Islet precursor cell (in vitro differentiated cells): ENCODE results near the gene ATXN7L3.
A peak's percentile ranks its signal among the peaks of the same experiment; 100 is the strongest.
"Not testable (repeated sequence)": the region's sequence is repeated elsewhere in the genome, so short reads cannot be mapped to it uniquely, and the experiment has no call there.

Source experiments
- DNase-seq: peaks from one replicate; pipeline ENCODE4 v3.0.0-alpha.2; 2018

ATXN7L3 gene

DNA sequence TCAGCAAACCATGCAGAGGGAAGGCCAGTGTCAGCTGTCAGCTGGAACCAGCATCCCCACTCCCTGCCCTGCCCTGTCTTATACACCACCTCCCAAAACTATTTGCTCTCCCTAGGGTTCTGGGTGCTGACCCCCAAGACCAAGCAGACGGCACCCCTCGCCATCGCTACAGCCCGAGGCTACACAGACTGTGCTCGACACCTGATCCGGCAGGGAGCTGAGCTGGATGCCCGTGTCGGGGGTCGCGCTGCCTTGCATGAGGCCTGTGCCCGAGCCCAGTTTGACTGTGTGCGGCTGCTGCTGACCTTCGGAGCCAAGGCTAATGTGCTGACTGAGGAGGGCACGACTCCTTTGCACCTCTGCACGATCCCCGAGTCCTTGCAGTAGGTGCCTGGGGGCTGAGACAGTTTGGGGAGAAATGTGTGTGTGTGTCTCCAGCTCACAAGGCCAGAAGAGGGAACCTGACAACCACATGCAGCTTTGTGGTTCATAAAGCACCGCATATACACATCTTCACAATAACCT is 27.7 kb downstream of the ATXN7L3 start:
- peak; percentile 57 for DNase-seq

DNA sequence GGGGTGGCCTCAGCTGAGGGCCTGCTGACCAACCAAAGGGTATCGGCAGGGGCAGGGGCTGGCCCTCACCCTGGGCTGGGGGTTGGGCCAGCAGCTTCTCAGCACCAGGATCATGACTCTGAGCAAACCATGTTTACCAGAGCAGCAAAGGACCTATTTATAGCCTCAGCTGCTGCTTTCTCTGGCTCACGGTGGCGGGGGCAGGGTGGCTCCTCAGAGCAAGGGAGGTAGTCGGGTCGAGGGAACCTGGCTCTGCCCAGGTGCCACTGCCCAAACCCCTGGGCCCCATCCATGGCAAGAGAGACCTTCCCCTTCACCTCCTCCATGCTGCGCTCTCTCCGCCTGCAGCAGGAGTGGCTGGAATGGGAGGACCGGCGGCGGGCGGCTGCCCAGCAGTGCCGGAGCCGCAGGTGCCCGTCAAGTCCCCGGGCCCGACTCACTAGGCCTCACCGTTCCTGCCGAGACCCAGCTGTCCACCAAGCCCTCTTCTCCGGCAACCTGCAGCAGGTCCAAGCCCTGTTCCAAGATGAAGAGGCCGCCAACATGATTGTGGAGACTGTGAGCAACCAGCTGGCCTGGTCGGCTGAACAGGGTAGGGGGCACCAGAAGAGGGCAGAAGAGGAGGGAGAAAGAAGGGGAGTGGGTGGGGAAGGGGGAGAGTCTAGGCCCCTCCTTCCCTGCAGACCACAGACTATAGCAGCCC is 29.0 kb downstream of the ATXN7L3 start, which contains the start of gene ASB16:
TSS of gene ASB16 (plus strand) at position 206 of the 703 bp plus-strand sequence. CDS start at position 292, 86 bp downstream.
- peak; percentile 68 for DNase-seq

DNA sequence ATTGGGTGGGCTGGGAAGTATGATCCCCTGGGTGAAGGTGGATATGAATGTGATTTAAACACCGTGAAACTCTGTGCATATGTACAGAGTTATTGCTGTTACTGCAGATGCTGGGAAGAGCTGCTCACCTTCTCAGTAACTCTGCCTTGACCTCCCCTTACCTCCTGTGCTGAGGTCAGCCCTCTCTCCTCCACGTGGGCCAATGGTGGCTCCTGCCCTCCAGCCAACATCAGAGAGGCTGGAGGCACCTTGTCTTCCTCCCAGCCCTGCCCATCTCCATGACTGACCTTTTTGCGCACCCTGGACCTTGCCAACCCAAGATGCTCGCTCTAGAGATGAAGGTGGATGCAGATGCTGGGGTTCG is 29.6 kb downstream of the ATXN7L3 start:
- DNase-seq: no peak

DNA sequence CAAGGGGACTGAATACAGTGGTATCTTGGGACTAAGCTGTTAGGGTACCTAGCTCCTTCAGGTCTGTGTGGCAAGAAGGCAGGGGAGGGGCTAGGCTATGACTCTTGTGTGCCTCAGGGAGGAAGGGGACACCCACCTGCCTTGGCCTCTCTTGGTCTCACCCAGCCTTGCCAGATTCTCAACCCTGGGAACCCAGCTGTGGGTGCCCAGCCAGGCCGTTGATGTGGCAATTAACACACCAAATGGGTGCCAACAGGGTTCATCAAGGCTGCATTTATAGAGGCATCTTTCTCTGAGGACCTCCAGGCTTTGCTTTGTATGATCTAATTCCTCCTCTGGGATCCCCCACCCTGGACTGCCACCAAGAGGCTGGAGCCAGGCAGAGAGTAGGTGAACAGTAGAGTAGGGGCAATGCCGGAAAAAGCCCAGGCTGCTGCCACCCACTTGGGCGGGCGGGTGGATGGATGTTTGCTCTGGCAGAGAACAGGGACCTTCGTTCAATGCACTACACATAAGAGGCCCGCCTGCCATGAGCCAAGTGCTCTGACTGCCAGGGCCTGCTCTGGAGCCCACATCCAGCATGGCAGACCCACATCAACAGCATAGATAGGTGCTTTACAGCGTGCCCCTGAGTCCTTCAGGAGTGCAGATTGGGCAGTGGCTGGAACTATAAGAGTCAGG is 32.4 kb downstream of the ATXN7L3 start:
- no peak for DNase-seq

DNA sequence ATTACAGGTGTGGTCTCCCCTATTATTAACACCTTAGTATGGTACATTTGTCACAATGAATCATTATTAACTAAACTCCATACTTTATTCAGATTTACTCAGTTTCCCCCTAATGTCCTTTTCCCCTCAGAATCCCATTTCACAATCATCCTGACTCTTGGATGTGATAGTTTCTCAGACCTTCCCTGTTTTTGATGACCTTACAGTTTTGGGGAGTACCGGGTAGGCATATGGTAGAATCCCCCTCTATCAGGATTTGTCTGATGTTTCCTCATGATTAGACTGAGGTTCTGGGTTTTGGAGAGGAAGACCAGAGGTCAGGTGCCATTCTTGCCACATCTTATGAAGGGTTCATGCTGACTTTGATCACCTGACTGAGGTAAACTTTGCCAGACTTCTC is 35.2 kb downstream of the ATXN7L3 start:
- no peak for DNase-seq

DNA sequence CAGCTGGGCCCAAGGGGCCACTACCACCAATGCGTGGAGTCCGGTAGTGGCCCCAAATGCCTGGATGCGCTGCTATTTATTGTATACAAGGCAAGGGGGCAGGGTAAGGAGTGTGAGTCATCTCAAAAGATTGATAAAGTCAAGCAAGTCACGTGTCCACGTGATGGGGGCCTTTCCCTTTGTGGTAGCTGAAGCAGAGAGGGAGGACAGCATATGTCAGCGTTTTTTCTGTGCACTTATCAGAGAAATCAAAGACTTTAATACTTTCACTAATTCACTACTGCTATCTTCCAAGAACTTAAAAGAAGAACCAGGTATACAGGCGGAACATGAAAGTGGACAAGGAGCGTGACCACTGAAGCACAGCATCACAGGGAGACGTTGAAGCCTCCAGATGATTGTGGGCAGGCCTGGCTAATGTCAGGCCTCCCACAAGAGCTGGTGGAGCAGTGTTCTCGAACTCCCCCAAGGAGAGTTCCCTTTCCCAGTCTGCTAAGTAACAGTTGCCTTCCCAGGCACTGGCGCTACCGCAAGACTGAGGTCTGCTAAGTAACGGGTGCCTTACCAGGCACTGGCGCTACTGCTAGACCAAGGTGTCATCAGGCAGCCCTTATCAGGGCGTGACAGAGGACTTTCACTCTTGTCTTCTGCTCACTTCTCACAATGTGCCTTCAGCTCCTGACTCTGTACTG is 40.0 kb downstream of the ATXN7L3 start:
- no peak for DNase-seq

DNA sequence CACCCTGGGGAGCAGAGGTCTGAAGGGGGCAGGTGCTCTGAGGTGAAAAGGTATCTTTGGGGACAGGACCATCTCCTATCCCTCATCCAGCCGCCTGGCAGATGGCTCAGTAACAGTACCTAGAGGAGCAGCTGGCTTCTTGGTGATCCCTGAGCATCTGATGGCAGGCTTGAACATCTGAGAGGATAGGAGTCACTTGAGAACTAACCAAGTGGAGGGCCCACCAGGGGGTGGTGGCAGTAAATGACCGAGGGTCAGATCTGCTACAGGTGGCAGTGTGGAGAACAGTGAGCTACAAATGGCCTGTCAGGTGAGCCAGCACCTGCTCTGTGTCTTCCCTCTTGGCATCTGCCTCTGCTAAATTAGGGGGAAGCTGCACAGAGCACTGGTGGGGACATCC is 44.2 kb downstream of the ATXN7L3 start:
- peak; percentile 52 for DNase-seq

DNA sequence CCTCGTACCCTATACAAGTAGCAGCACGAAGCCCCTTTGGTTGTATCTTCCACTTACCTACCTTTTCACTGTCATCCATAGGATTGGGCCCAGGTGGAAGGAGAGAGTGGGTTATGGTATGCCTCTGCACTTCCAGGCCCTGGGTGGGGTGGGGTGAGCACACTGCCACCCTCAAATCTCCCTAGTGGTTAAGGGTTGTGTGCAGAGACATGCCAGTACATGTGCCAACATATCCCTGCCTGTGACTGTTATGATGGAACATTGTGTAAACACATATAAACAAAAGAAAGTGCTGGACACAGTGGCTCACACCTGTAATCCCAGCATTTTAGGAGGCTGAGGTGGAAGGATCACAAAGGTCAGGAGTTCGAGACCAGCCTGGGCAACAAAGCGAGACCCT is 46.8 kb downstream of the ATXN7L3 start:
- DNase-seq: no peak

DNA sequence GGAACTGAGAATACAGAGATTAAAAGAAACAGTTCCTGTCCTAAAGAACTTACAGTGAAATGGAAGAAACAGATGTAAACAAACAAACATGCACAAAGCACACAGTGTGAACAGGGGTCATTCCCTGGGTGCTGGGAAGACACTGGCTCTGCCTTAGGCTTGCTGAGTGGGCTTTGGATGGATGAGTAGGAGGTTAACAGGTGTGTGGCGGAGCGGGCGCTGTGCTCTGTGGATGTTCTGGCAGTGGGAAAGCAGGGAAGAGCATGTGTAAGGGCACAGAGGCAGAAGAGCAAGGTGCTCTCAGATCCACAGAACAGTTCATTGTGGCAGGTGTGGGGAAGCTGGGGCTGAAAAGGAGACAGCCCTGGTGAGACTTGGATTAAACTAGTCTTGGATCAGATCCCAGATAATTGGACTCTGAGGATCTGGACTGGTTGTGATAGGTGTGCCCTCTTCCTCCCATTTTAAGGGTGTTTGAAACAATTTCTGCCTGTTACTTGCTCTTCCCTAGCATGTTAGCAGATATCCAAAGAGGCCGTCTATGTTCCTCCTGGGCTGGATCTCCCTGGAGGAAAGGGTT is 49.8 kb downstream of the ATXN7L3 start:
- no peak for DNase-seq

DNA sequence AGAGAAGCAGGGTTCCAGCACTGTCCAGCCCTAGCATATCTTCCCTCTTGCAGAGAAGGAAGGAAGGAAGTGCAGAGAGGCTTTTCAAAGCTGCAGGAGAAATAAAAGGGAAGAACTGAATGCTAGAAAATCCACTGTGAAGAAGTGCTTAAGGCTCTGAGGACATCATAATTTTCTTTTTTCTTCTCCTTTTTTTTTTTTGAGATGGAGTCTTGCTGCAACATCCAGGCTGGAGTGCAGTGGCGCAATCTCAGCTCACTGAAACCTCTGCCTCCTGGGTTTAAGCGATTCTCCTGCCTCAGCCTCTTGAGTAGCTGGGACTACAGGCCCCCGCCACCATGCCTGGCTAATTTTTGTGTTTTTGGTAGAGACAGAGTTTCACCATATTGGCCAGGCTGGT is 50.6 kb downstream of the ATXN7L3 start:
- not testable (repeated sequence) for DNase-seq

DNA sequence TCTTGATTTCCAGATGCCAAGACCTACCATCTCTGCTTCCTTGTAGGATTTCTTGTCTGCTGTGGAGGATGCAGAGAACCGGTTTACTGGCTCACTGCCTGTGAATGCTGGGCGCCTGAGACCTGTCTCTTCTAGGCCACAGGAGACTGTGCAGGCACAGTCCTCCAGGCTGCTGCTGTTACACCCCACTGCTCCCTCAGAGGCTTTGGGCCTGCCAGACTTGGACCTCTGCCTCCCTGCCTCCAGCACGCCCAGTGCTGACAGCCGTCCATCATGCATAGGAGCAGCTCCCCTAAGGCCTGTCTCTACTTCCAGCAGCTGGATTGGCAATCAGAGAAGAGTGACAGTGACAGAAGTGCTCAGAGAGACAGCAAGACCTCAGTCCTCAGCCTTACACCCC is 51.9 kb downstream of the ATXN7L3 start:
- DNase-seq: no peak

DNA sequence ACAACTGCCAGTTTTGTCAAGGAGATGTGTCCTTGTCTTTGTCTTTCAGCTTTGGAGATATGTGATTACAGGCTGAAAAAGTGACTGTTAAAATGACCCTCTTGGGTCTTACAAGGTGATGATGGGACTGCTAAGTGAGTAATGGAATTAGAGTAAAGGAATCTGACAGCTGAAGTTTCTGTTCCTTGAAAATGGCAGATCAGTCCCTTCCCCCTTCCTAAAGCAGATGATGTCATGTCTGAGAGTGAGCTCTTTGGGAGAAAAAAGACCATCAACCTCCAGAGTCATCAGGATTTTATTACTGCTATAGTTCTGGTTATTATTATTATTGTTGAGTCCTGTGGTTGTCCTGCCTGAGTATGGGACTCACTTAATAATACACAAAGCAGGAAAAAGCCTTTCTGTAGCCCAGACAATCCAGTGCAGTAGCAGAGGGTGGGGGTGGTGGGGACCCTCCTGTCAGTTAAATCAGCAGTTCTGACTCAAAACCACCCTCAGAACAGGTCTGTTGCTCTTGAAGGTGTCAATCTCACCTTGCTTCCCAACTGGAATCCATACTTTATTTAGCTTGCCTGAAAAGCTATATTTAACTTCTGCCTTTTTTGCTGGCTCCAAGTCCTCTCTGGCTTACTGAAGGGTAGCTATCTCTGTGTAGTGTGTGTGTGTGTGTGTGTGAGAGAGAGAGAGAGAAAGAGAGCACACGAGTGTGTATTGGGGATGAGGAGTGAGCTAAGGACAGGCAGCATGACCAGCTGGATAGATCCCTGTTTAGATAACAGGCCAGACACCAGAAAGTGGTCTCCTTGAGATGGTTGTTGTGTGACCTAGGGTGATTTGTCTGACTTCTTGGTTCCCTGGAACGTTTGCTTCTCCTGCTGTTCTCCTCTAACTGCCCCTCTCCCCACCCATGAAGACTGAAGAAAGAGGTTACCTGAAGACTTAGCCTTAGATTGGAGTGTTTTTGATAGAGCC is 53.0 kb downstream of the ATXN7L3 start:
- DNase-seq: peak; percentile 74

DNA sequence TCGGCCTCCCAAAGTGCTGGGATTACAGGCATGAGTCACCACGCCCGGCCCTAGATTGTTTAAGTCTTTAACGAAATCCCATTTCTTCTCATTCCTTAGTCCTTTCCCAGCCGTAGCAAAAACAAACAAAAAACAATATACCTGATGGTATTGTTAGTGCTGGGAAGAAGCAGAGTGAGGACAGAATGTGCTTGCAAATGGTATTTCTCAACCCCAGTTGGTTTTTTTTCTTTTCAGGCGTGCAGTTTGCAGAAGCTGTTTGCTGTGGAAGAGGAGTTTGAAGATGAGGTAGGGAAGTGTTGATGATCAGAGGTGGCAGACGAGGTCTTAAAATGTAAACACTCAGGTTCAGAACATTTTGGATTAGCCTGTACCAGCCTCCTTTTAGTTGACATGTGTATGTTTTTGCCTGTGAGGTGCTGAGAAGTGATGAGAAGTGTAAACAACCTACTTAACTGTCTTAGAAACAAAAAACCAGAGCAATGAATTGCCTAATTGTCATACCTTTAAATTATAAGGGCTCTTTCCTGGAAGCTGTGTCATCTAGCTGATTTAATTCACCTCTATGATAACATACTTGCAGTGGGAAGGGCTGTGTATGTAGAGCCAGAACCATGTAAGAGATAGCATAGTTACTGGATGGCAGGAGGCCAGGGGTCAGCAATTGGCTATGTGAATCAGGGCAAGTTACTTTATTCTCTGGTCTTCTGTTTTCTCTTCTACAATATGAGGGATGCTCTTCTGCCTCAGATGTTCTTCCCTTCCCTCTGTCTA is 54.5 kb downstream of the ATXN7L3 start:
- no peak for DNase-seq

DNA sequence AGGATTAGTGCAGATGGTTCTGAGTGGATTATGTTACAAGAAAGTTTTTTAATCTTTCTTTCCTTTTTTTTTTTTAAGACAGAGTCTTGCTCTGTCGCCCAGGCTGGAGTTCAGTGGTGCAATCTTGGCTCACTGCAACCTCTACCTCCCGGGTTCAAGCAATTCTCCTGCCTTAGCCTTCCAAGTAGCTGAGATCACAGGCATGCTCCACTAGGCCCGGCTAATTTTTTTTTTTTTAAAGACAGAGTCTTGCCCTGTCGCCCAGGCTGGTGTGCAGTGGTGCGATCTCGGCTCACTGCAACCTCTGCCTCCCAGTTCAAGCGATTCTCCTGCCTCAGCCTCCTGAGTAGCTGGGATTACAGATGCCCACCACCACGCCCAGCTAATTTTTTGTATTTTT is 55.8 kb downstream of the ATXN7L3 start:
- DNase-seq: not testable (repeated sequence)
